ENCODE measurements around the gene ESRP2.

The ESRP2 gene

GRCh38 chr16:68235887-68236136 lies at the start of gene ESRP2:
Gene ESRP2 (minus strand): TSS chr16:68236127. CDS start chr16:68236045, 82 bp downstream.
- no peak for DNase-seq

GRCh38 chr16:68285683-68286082 lies 49.8 kb upstream of the ESRP2 start:
- no peak for DNase-seq

- peak; percentile 40 to 58 (median 53) for DNase-seq
Measured at GRCh38 chr16:68284847-68285246, 48.9 kb upstream of the ESRP2 start.

- DNase-seq = no peak
Measured at GRCh38 chr16:68283801-68284598, 48.1 kb upstream of the ESRP2 start.

- peak in 1 of 3 donors; percentile 20 for DNase-seq
Measured at GRCh38 chr16:68283346-68283745, 47.4 kb upstream of the ESRP2 start.

- no peak for DNase-seq
Measured at GRCh38 chr16:68282064-68282452, 46.1 kb upstream of the ESRP2 start.

- no peak for DNase-seq
Measured at GRCh38 chr16:68281368-68282063, 45.6 kb upstream of the ESRP2 start.

GRCh38 chr16:68279726-68280558 lies 44.0 kb upstream of the ESRP2 start:
- DNase-seq = no peak

- DNase-seq = no peak
Measured at GRCh38 chr16:68276223-68276622, 40.3 kb upstream of the ESRP2 start.

- DNase-seq = no peak
Measured at GRCh38 chr16:68275611-68276191, 39.8 kb upstream of the ESRP2 start.

GRCh38 chr16:68274441-68274840 lies 38.5 kb upstream of the ESRP2 start:
- no peak for DNase-seq

- DNase-seq = no peak
Measured at GRCh38 chr16:68273896-68274295, 38.0 kb upstream of the ESRP2 start.

GRCh38 chr16:68273459-68273858 lies 37.5 kb upstream of the ESRP2 start:
- no peak for DNase-seq

- no peak for DNase-seq
Measured at GRCh38 chr16:68272507-68273209, 36.7 kb upstream of the ESRP2 start.

- DNase-seq = no peak
Measured at GRCh38 chr16:68270353-68270752, 34.4 kb upstream of the ESRP2 start.

- DNase-seq = no peak
Measured at GRCh38 chr16:68269793-68270192, 33.9 kb upstream of the ESRP2 start.

GRCh38 chr16:68267612-68268405 lies 31.9 kb upstream of the ESRP2 start:
- no peak for DNase-seq

- peak; percentile 64 to 76 (median 71) for DNase-seq
Measured at GRCh38 chr16:68265078-68265920, 29.4 kb upstream of the ESRP2 start.

GRCh38 chr16:68264128-68265077 lies 28.5 kb upstream of the ESRP2 start, which contains the start of gene SLC7A6:
Gene SLC7A6 (plus strand): TSS chr16:68264526. CDS start chr16:68274727, 10,201 bp downstream.
- DNase-seq = peak; percentile 88 to 95 (median 93)

Measured in suppressor macrophage treated with lipopolysaccharide for 1 hour (primary cell).